ENCODE results near the gene DFFB. TPM values are rescaled to one million over a fixed set of nuclear protein-coding genes. Genes with fewer than 3 reads are reported as not detected.

Gene DFFB
- total and polyA plus RNA-seq, 4 donors, result 5.1 to 12.1 (median 5.8) TPM

DNA sequence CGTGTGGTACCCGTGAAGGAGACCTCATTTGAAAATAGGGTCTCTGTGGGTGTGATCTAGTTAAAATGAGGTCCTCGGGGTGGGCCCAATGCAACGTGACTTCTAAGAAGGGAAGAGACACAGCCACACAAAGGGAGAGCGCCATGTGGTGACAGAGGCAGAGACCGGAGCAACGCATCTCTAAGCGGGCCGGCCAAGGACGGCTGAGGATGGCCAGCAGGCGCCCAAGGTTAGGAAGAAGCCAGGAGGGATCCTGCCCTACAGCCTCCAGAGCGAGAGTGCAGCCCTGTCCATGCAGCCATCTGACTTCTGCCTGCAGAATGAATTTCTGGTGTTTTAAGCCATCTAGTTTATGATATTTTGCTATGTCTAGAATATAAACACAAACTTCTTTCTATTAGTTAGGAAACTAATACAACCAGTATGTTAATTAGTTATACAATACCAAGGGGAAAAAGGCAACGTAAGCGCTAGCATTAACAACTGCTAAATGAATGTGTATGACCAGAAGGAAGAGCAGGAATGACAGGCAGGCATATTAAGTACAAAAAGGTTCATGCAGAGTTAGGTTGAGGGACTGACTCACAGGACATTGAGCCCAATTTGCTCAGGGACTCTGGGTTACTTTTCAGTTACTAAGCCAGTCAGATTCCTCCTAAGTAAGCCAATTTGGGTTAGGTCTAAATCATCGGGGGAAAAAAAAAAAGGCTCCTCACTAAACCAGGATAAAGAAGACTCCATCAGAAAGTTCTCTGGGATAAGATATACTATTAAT, 4.4 kb upstream of the DFFB start:
- Histone ChIP-seq H3K9ac (ENCODE audit: insufficient read depth in 1 of 2, low read length in 2 of 2) (no peak overlapping the region), H3K27me3 (ENCODE audit: control insufficient read depth in 3 of 3, insufficient read depth in 3 of 3, low read length in 2 of 3) (no peaks in the 10 kb centered on the region), H3K27ac (ENCODE audit: low read depth in 1 of 2, low read length in 1 of 2) (no peak overlapping the region), H3K4me1 (ENCODE audit: control insufficient read depth in 5 of 5, insufficient read depth in 5 of 5, low read length in 5 of 5) (peaks cover 4 to 13% (median 6%) of the 10 kb centered on the region in 5 donors), H3K4me3 (no peak overlapping the region), H3K36me3 (ENCODE audit: control insufficient read depth in 4 of 4, insufficient read depth in 4 of 4, low read length in 4 of 4) (peaks cover 0 to 18% (median 12%) of the 10 kb centered on the region in 4 donors), H3K9me3 (ENCODE audit: control insufficient read depth in 4 of 4, insufficient read depth in 3 of 4, low read length in 3 of 4) (peaks cover 0 to 2% (median 0%) of the 10 kb centered on the region in 4 donors)
- 85 to 89% methylated on average over 15 of the region's 15 CpGs for WGBS, 2 donors
- DNase-seq (no peak), ATAC-seq (ENCODE audit: insufficient read depth, low FRiP score) (no peak)
- no peak for TF ChIP-seq CTCF (IDR thresholded peaks at IDR 0.05; ENCODE audit: control extremely low read depth, extremely low read depth)

GRCh38 chr1:3857791-3858129, 484 bp downstream of the DFFB start:
- 7 to 11% methylated on average over 21 of the region's 21 CpGs for WGBS, 2 donors
- H3K27me3 ChIP-seq (ENCODE audit: control insufficient read depth in 3 of 3, insufficient read depth in 3 of 3, low read length in 2 of 3), result no peaks in the 10 kb centered on the region
- peaks cover 4 to 19% (median 6%) of the 10 kb centered on the region in 5 donors for H3K4me1 ChIP-seq (ENCODE audit: control insufficient read depth in 5 of 5, insufficient read depth in 5 of 5, low read length in 5 of 5)
- no peaks in the 10 kb centered on the region for H3K9me3 ChIP-seq (ENCODE audit: control insufficient read depth in 4 of 4, insufficient read depth in 3 of 4, low read length in 3 of 4)
- H3K27ac ChIP-seq (ENCODE audit: low read depth in 1 of 2, low read length in 1 of 2), result peak overlapping the region; percentile 41 to 71
- peak overlapping the region; percentile 57 for H3K4me3 ChIP-seq
- H3K9ac ChIP-seq (ENCODE audit: insufficient read depth in 1 of 2, low read length in 2 of 2), result peak overlapping the region in 1 of 2 donors; percentile 23
- no peaks in the 10 kb centered on the region for H3K36me3 ChIP-seq (ENCODE audit: control insufficient read depth in 4 of 4, insufficient read depth in 4 of 4, low read length in 4 of 4)
- TF ChIP-seq CTCF (IDR thresholded peaks at IDR 0.05; ENCODE audit: control extremely low read depth, extremely low read depth), result no peak
- DNase-seq, result no peak
- no peak for ATAC-seq (ENCODE audit: insufficient read depth, low FRiP score)

GRCh38 chr1:3858231-3858981, 1.1 kb downstream of the DFFB start:
- Histone ChIP-seq H3K36me3 (ENCODE audit: control insufficient read depth in 4 of 4, insufficient read depth in 4 of 4, low read length in 4 of 4) (no peaks in the 10 kb centered on the region), H3K9ac (ENCODE audit: insufficient read depth in 1 of 2, low read length in 2 of 2) (no peak overlapping the region), H3K4me1 (ENCODE audit: control insufficient read depth in 5 of 5, insufficient read depth in 5 of 5, low read length in 5 of 5) (peaks cover 4 to 19% (median 6%) of the 10 kb centered on the region in 5 donors), H3K4me3 (no peak overlapping the region), H3K9me3 (ENCODE audit: control insufficient read depth in 4 of 4, insufficient read depth in 3 of 4, low read length in 3 of 4) (no peaks in the 10 kb centered on the region), H3K27me3 (ENCODE audit: control insufficient read depth in 3 of 3, insufficient read depth in 3 of 3, low read length in 2 of 3) (no peaks in the 10 kb centered on the region), H3K27ac (ENCODE audit: low read depth in 1 of 2, low read length in 1 of 2) (no peak overlapping the region)
- 64 to 74% methylated on average over 34 of the region's 34 CpGs for WGBS, 2 donors
- DNase-seq (peak; percentile 26 to 37 (median 30)), ATAC-seq (ENCODE audit: insufficient read depth, low FRiP score) (no peak)
- no peak for TF ChIP-seq CTCF (IDR thresholded peaks at IDR 0.05; ENCODE audit: control extremely low read depth, extremely low read depth)

Data from lung (tissue), 12 donors.